OCI-LY3 (cell line): ENCODE results near the gene PREP.

Experiments
- H2AFZ ChIP-seq: fragments of 200-600, 300-600 bp; shearing (Covaris generic); 2 replicates; pipeline ENCODE4 v1.6.0; 2014; ENCODE audit warnings: antibody characterized with exemption, low read depth, low read length
- H3K27ac ChIP-seq: fragments of 200-600, 300-600 bp; sonication (generic); 2 replicates; pipeline ENCODE4 v1.5.1; 2014; ENCODE audit warnings: mild to moderate bottlenecking, low read length, moderate library complexity, mixed read lengths
- H3K27me3 ChIP-seq: fragments of 200-600, 300-600 bp; sonication (generic); 2 replicates; pipeline ENCODE4 v1.6.1; 2014; ENCODE audit warnings: low read depth, low read length, mixed read lengths
- H3K36me3 ChIP-seq: fragments of 200-600, 300-600 bp; sonication (generic); replicated peaks from 2 replicates; pipeline ENCODE3; 2014; ENCODE audit warnings: low read depth, low read length, mixed read lengths
- H3K4me1 ChIP-seq: fragments of 300-600, 200-600 bp; sonication (generic); 2 replicates; pipeline ENCODE4 v1.6.1; 2014; ENCODE audit warnings: low read length, mixed read lengths
- H3K4me2 ChIP-seq: fragments of 200-600, 300-600 bp; sonication (generic); 2 replicates; pipeline ENCODE4 v1.6.1; 2014; ENCODE audit warnings: low read length, mixed read lengths
- H3K4me3 ChIP-seq: fragments of 300-600, 200-600 bp; sonication (generic); 2 replicates; pipeline ENCODE4 v1.5.1; 2014; ENCODE audit warnings: antibody characterized with exemption, mild to moderate bottlenecking, low read length, moderate library complexity
- H3K79me2 ChIP-seq: fragments of 300-600, 200-600 bp; shearing (Covaris generic); 2 replicates; pipeline ENCODE4 v1.6.1; 2014; ENCODE audit warnings: mild to moderate bottlenecking, low read length, mixed read lengths
- H3K9ac ChIP-seq: fragments of 300-600, 200-600 bp; shearing (Covaris generic); 2 replicates; pipeline ENCODE4 v1.6.0; 2014; ENCODE audit warnings: mild to moderate bottlenecking, low read length, moderate library complexity
- H3K9me3 ChIP-seq: fragments of 200-600, 300-600 bp; shearing (Covaris generic); 2 replicates; pipeline ENCODE4 v1.6.1; 2014; ENCODE audit warnings: low read length, mixed read lengths; ENCODE audit not compliant: insufficient read depth
- H4K20me1 ChIP-seq: fragments of 200-600, 300-600 bp; sonication (generic); 2 replicates; pipeline ENCODE4 v1.6.1; 2016; ENCODE audit warnings: low read length, mixed read lengths; ENCODE audit not compliant: insufficient read depth
- EZH2phosphoT487 ChIP-seq: fragments of 200-600 bp; shearing (Covaris generic); IDR thresholded peaks from 2 replicates; pipeline ENCODE4 v1.6.1; 2018; ENCODE audit warnings: antibody characterized with exemption, mixed run types, low read depth
- TF ChIP-seq, protein P1 (sequence below): fragments of 200-600, 300-600 bp; sonication (generic); IDR thresholded peaks from 2 replicates; pipeline ENCODE4 v1.5.1; 2014; ENCODE audit warnings: antibody characterized with exemption, low read length, low read depth

PREP gene

DNA sequence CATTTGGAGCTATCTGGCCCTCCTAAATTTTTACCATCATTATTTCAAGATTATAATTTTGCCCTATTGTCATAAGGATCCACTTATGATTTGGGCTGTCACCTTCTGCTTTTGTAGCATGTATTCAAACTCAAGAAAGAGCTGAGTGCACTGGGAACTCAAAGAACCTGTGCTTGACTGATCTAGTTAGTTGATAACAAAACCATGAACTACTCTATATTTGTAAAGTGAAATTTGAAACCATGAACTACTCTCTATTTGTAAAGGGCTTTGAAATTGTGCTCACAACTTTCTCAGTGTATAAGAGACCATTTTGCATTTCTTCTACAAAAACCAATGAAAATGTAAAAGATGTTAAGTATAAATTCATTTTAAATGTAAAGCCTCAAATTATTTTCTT, 145.5 kb downstream of the PREP start:
- TF ChIP-seq EZH2phosphoT487, result no peak
- TF ChIP-seq, protein P1, sequence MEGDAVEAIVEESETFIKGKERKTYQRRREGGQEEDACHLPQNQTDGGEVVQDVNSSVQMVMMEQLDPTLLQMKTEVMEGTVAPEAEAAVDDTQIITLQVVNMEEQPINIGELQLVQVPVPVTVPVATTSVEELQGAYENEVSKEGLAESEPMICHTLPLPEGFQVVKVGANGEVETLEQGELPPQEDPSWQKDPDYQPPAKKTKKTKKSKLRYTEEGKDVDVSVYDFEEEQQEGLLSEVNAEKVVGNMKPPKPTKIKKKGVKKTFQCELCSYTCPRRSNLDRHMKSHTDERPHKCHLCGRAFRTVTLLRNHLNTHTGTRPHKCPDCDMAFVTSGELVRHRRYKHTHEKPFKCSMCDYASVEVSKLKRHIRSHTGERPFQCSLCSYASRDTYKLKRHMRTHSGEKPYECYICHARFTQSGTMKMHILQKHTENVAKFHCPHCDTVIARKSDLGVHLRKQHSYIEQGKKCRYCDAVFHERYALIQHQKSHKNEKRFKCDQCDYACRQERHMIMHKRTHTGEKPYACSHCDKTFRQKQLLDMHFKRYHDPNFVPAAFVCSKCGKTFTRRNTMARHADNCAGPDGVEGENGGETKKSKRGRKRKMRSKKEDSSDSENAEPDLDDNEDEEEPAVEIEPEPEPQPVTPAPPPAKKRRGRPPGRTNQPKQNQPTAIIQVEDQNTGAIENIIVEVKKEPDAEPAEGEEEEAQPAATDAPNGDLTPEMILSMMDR, result no peak
- Histone ChIP-seq H3K9me3 (no peaks in the 10 kb centered on the region), H2AFZ (no peak overlapping the region), H3K9ac (no peak overlapping the region), H4K20me1 (no peaks in the 10 kb centered on the region), H3K4me3 (no peak overlapping the region), H3K27ac (no peak overlapping the region), H3K79me2 (no peaks in the 10 kb centered on the region), H3K36me3 (no peaks in the 10 kb centered on the region), H3K4me2 (no peak overlapping the region), H3K27me3 (no peaks in the 10 kb centered on the region), H3K4me1 (no peaks in the 10 kb centered on the region)

DNA sequence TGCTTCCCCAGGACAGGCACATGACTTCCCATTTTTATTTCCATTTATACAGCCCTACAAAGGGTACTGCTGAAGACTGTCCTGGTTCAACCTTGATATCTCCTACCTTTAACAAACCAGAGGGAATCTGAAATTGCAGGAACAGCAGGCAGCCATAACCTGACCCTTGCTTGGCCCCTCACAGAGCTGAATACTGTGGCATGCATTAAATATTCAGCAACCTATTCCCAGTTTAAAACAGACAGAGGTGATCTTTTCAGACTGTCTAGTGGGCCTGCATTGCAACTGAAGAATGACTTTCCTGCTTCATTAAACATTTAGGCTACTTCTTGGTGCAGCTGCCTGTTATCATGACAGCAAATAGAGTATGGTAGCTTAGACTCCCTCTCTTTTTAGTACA, 146.3 kb downstream of the PREP start:
- Histone ChIP-seq H3K9ac (no peak overlapping the region), H3K4me2 (no peak overlapping the region), H3K27ac (no peak overlapping the region), H3K9me3 (no peaks in the 10 kb centered on the region), H3K79me2 (no peaks in the 10 kb centered on the region), H4K20me1 (no peaks in the 10 kb centered on the region), H3K27me3 (no peaks in the 10 kb centered on the region), H3K36me3 (no peaks in the 10 kb centered on the region), H3K4me1 (no peaks in the 10 kb centered on the region), H3K4me3 (no peak overlapping the region), H2AFZ (no peak overlapping the region)
- TF ChIP-seq, protein P1, result no peak

DNA sequence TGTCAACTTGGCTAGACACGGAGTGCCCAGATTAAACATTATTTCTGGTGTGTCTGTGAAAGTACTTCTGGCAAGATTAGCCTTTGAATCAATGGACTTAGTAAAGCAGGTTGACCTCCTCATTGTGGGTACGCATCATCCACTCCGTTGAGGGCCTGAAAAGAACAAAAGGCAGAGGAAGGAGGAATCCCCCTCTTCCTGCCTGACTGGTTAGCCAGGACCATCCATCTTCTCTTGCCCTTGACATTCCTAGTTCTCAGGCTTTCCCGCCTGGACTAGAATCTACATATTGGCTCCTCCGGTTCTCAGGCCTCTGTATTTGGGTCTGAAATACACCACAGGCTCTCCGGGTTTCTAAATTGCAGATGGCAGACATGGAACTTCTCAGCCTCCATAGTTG, 149.1 kb downstream of the PREP start:
- H3K27me3 ChIP-seq, result no peaks in the 10 kb centered on the region
- no peak overlapping the region for H2AFZ ChIP-seq
- H3K9me3 ChIP-seq, result no peaks in the 10 kb centered on the region
- no peak overlapping the region for H3K4me3 ChIP-seq
- no peaks in the 10 kb centered on the region for H3K36me3 ChIP-seq
- no peaks in the 10 kb centered on the region for H3K79me2 ChIP-seq
- no peaks in the 10 kb centered on the region for H4K20me1 ChIP-seq
- no peak overlapping the region for H3K4me2 ChIP-seq
- H3K9ac ChIP-seq, result no peak overlapping the region
- no peak overlapping the region for H3K27ac ChIP-seq
- no peaks in the 10 kb centered on the region for H3K4me1 ChIP-seq
- TF ChIP-seq, protein P1, result no peak
- no peak for TF ChIP-seq EZH2phosphoT487

DNA sequence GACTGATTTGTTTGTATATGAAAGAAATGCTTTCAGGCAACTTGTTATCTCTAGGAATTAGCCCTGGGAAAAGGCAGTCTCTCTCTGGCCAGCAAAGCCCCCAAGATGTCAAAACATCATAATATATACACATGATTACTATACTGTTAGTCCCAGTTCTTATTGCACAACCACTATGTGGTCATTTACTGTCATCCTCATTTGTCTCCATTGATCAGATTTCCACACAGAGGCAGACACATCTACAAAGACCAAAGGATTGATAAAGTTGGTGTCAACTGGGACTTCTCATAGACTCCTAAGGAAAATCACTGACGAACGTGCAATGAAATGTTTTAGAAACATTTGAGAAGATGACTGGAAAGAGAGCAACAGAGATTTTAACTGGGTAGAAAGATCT, 151.2 kb downstream of the PREP start:
- Histone ChIP-seq H4K20me1 (no peaks in the 10 kb centered on the region), H3K9me3 (no peaks in the 10 kb centered on the region), H3K9ac (no peak overlapping the region), H3K4me3 (no peak overlapping the region), H3K79me2 (no peaks in the 10 kb centered on the region), H3K27me3 (no peaks in the 10 kb centered on the region), H2AFZ (no peak overlapping the region), H3K4me1 (no peaks in the 10 kb centered on the region), H3K27ac (no peak overlapping the region), H3K4me2 (no peak overlapping the region), H3K36me3 (no peaks in the 10 kb centered on the region)
- no peak for TF ChIP-seq EZH2phosphoT487
- TF ChIP-seq, protein P1, result no peak
